Neural cell (in vitro differentiated cells): ENCODE data around the gene MYLIP. TPM values are rescaled to one million over a fixed set of nuclear protein-coding genes. Genes with fewer than 3 reads are reported as not detected.

Experiments used
- H2AFZ ChIP-seq: fragments of 200-600, 300-800 bp; sonication (generic), shearing (Covaris generic); 2 replicates; pipeline ENCODE4 v1.6.0; 2014; ENCODE audit warnings: low read depth, mild to moderate bottlenecking, antibody characterized with exemption, low read length, moderate library complexity
- H3F3A ChIP-seq: fragments of 200-600 bp; shearing (Covaris generic); 2 replicates; pipeline ENCODE4 v1.6.1; 2016; ENCODE audit warnings: mild to moderate bottlenecking, moderate library complexity, mixed read lengths, antibody characterized with exemption, low read length; ENCODE audit not compliant: insufficient read depth, poor library complexity, severe bottlenecking
- H3K27ac ChIP-seq: fragments of 200-600, 300-800 bp; sonication (generic), shearing (Covaris generic); 2 replicates; pipeline ENCODE4 v1.5.1; 2014; ENCODE audit warnings: mild to moderate bottlenecking, low read length, moderate library complexity
- H3K27me3 ChIP-seq: fragments of 300-800, 200-600 bp; sonication (generic), shearing (Covaris generic); 2 replicates; pipeline ENCODE4 v1.6.0; 2014; ENCODE audit warnings: mild to moderate bottlenecking, low read depth, low read length, moderate library complexity; ENCODE audit not compliant: insufficient read depth
- H3K36me3 ChIP-seq: fragments of 300-800, 200-600 bp; sonication (generic), shearing (Covaris generic); 2 replicates; pipeline ENCODE4 v1.5.1; 2014; ENCODE audit warnings: mild to moderate bottlenecking, antibody characterized with exemption, low read length, moderate library complexity; ENCODE audit not compliant: insufficient read depth
- H3K4me2 ChIP-seq: fragments of 300-800, 200-600 bp; sonication (generic), shearing (Covaris generic); 2 replicates; pipeline ENCODE4 v1.6.0; 2014; ENCODE audit warnings: mild to moderate bottlenecking, low read length
- H3K4me3 ChIP-seq: fragments of 300-800, 200-600 bp; sonication (generic), shearing (Covaris generic); 2 replicates; pipeline ENCODE4 v1.5.1; 2014; ENCODE audit warnings: mild to moderate bottlenecking, low read length, moderate library complexity
- H3K79me2 ChIP-seq: fragments of 200-600 bp; shearing (Covaris generic); replicated peaks from 2 replicates; pipeline ENCODE4 v1.6.0; 2014; ENCODE audit warnings: mild to moderate bottlenecking, low read length, moderate library complexity; ENCODE audit not compliant: insufficient read depth
- H3K9ac ChIP-seq: fragments of 300-800, 200-600 bp; sonication (generic), shearing (Covaris generic); 2 replicates; pipeline ENCODE4 v1.6.1; 2016; ENCODE audit warnings: mild to moderate bottlenecking, low read length, mixed read lengths
- H3K9me2 ChIP-seq: fragments of 200-600 bp; shearing (Covaris generic); 2 replicates; pipeline ENCODE4 v1.6.1; 2016; ENCODE audit warnings: mild to moderate bottlenecking, low read length, mixed read lengths; ENCODE audit not compliant: insufficient read depth
- H3K9me3 ChIP-seq: fragments of 200-600, 300-800 bp; sonication (generic), shearing (Covaris generic); 2 replicates; pipeline ENCODE4 v1.6.1; 2016; ENCODE audit warnings: mild to moderate bottlenecking, mixed run types, low read length, moderate library complexity, mixed read lengths
- H4K20me1 ChIP-seq: fragments of 200-600 bp; shearing (Covaris generic); 2 replicates; pipeline ENCODE4 v1.6.1; 2016; ENCODE audit warnings: mild to moderate bottlenecking, mixed run types; ENCODE audit not compliant: insufficient read depth
- EZH2 ChIP-seq: fragments of 200-600, 300-800 bp; shearing (Covaris generic), sonication (generic); IDR thresholded peaks from 2 replicates; pipeline ENCODE4 v1.6.1; 2014; ENCODE audit warnings: antibody characterized with exemption, low read length, borderline replicate concordance, mild to moderate bottlenecking; ENCODE audit not compliant: insufficient read depth, poor library complexity, severe bottlenecking
- POLR2AphosphoS5 ChIP-seq: IDR thresholded peaks from 2 replicates; pipeline ENCODE4 v1.6.1; 2012
- RAD21 ChIP-seq: fragments of 450-650 bp; conservative IDR thresholded peaks from 2 replicates; pipeline ENCODE4 v1.6.1; 2014; ENCODE audit warnings: antibody characterized with exemption, mild to moderate bottlenecking, moderate library complexity
- TAF1 ChIP-seq: IDR thresholded peaks from 2 replicates; pipeline ENCODE4 v1.6.1; 2012; ENCODE audit warnings: low read depth
- polyA plus RNA-seq: library from polyadenylated mRNA; depleted of rRNA; stranded (reverse); fragments of >200 nt; gene quantifications from 2 replicates; pipeline ENCODE4 v1.2.3, GENCODE V29; 2014
- TF ChIP-seq, protein P1 (sequence below): IDR thresholded peaks from 2 replicates; pipeline ENCODE4 v1.6.1; 2012; ENCODE audit warnings: borderline replicate concordance
- TF ChIP-seq, protein P2 (sequence below): fragments of 450-650 bp; IDR thresholded peaks from 2 replicates; pipeline ENCODE4 v1.5.1; 2014; ENCODE audit warnings: antibody characterized with exemption, mild to moderate bottlenecking, moderate library complexity; ENCODE audit not compliant: poor library complexity, severe bottlenecking

Gene MYLIP
- polyA plus RNA-seq, 1 donor from 2014 or later = 8.1 TPM

DNA sequence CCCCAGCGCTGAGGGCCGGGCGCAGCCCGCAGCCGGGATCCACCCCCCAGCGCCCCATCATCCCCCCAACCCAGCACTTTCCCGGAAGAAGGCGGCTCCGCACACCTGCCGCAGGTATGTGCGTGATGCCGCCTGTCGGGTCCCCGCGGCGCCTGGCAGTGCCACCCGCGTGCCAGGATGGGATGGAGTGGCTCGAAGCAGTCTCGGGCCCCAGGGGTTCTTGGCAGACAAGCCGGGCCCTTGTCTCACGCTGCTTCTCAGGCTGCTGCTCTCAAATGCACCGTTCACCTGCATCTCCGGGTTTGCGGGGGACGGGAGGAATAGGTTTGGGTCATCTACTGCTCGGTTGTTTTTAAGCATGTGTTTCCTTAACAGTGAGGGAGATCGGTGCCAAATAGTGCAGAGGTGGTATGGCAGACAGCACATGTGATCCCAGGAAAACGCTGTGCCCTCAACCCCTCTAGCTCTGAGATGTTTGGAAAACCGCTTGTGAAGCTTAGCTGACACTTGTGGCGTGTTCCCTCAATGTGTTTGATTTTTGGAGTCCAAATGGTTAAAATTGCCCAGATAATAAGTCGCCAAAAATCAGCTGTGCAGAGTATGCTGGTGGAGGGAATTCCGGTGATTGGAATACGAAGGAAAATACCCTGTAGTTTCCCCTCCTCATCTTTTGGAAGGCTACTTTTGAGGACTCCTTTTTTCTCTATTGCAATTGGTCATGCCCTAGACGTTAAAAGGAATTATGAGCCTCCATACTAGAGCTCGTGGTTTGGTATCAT lies 926 bp downstream of the MYLIP start:
- no peak overlapping the region for H2AFZ ChIP-seq
- H3K4me3 ChIP-seq = peak overlapping the region; percentile 94
- peaks cover 10% of the 10 kb centered on the region for H3K27me3 ChIP-seq
- peak overlapping the region; percentile 66 for H3K4me2 ChIP-seq
- no peaks in the 10 kb centered on the region for H3K79me2 ChIP-seq
- no peaks in the 10 kb centered on the region for H3K9me2 ChIP-seq
- H3K27ac ChIP-seq = no peak overlapping the region
- H3K36me3 ChIP-seq = no peaks in the 10 kb centered on the region
- H3K9me3 ChIP-seq = no peaks in the 10 kb centered on the region
- H3F3A ChIP-seq = no peaks in the 10 kb centered on the region
- no peaks in the 10 kb centered on the region for H4K20me1 ChIP-seq
- peak overlapping the region; percentile 87 for H3K9ac ChIP-seq
- TF ChIP-seq, protein P1, sequence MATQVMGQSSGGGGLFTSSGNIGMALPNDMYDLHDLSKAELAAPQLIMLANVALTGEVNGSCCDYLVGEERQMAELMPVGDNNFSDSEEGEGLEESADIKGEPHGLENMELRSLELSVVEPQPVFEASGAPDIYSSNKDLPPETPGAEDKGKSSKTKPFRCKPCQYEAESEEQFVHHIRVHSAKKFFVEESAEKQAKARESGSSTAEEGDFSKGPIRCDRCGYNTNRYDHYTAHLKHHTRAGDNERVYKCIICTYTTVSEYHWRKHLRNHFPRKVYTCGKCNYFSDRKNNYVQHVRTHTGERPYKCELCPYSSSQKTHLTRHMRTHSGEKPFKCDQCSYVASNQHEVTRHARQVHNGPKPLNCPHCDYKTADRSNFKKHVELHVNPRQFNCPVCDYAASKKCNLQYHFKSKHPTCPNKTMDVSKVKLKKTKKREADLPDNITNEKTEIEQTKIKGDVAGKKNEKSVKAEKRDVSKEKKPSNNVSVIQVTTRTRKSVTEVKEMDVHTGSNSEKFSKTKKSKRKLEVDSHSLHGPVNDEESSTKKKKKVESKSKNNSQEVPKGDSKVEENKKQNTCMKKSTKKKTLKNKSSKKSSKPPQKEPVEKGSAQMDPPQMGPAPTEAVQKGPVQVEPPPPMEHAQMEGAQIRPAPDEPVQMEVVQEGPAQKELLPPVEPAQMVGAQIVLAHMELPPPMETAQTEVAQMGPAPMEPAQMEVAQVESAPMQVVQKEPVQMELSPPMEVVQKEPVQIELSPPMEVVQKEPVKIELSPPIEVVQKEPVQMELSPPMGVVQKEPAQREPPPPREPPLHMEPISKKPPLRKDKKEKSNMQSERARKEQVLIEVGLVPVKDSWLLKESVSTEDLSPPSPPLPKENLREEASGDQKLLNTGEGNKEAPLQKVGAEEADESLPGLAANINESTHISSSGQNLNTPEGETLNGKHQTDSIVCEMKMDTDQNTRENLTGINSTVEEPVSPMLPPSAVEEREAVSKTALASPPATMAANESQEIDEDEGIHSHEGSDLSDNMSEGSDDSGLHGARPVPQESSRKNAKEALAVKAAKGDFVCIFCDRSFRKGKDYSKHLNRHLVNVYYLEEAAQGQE = no peak

DNA sequence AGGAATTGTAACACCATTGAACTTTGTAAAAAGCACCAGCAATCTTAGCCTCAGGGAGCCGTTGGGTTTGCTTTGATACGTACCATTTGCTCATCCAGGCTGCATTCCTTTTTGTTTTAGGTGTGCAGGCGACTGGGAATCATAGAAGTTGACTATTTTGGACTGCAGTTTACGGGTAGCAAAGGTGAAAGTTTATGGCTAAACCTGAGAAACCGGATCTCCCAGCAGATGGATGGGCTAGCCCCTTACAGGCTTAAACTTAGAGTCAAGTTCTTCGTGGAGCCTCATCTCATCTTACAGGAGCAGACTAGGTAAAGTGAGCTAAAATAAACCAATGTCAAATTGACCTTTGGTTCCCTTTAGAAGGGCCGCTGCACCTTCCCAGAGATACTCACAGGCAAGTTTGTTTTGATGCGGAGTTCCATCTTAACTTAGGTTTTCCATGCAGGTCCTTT lies 1.6 kb downstream of the MYLIP start:
- Histone ChIP-seq H3K79me2 (no peaks in the 10 kb centered on the region), H2AFZ (no peak overlapping the region), H3K9me3 (no peaks in the 10 kb centered on the region), H3K27ac (no peak overlapping the region), H3K9me2 (no peaks in the 10 kb centered on the region), H3K4me2 (peak overlapping the region; percentile 66), H3K9ac (no peak overlapping the region), H3K36me3 (no peaks in the 10 kb centered on the region), H3F3A (no peaks in the 10 kb centered on the region), H3K4me3 (peak overlapping the region; percentile 94), H3K27me3 (peaks cover 10% of the 10 kb centered on the region), H4K20me1 (no peaks in the 10 kb centered on the region)
- TF ChIP-seq, protein P1 = no peak
- TF ChIP-seq TAF1 (no peak), EZH2 (no peak), RAD21 (no peak), POLR2AphosphoS5 (no peak)
- TF ChIP-seq, protein P2, sequence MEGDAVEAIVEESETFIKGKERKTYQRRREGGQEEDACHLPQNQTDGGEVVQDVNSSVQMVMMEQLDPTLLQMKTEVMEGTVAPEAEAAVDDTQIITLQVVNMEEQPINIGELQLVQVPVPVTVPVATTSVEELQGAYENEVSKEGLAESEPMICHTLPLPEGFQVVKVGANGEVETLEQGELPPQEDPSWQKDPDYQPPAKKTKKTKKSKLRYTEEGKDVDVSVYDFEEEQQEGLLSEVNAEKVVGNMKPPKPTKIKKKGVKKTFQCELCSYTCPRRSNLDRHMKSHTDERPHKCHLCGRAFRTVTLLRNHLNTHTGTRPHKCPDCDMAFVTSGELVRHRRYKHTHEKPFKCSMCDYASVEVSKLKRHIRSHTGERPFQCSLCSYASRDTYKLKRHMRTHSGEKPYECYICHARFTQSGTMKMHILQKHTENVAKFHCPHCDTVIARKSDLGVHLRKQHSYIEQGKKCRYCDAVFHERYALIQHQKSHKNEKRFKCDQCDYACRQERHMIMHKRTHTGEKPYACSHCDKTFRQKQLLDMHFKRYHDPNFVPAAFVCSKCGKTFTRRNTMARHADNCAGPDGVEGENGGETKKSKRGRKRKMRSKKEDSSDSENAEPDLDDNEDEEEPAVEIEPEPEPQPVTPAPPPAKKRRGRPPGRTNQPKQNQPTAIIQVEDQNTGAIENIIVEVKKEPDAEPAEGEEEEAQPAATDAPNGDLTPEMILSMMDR = no peak
